H1 (cell line): ENCODE results near the gene SMARCD2. TPM values are rescaled to one million over a fixed set of nuclear protein-coding genes. Genes with fewer than 3 reads are reported as not detected.
A peak's percentile ranks its signal among the peaks of the same experiment; 100 is the strongest.

Experiments
- CTCF ChIA-PET: fragments of 300-600 bp; sonication (Branson Sonifier 250); formaldehyde crosslinking; loops from one replicate; lab custom pipeline; 2021; ENCODE audit not compliant: partially characterized antibody; lab: Charles Lee
- POLR2A ChIA-PET: fragments of 300-600 bp; sonication (Branson Sonifier 250); formaldehyde crosslinking; loops from one replicate; lab custom pipeline; 2021; ENCODE audit warnings: inconsistent platforms; ENCODE audit not compliant: partially characterized antibody; lab: Charles Lee
- DNase-seq, 2 experiments: peaks; one replicate each; pipeline versions ENCODE4 v3.0.0 to v3.0.0-alpha.2; 2010 to 2022; ENCODE audit warnings: low spot score in 2 of 2, low read depth in 1 of 2, mixed read lengths in 1 of 2
- FAIRE-seq: peaks from 2 replicates; lab custom pipeline; 2011; peaks lifted over from hg19 to GRCh38; lab: Jason Lieb, UNC
- H2AFZ ChIP-seq: 2 replicates; pipeline ENCODE4 v1.8.1; 2012; ENCODE audit warnings: low read length, inconsistent platforms
- H2AK5ac ChIP-seq: 2 replicates; pipeline ENCODE4 v1.6.1; 2013; ENCODE audit warnings: low read depth, low read length
- H2BK120ac ChIP-seq: replicated peaks from 2 replicates; pipeline ENCODE3; 2013; ENCODE audit warnings: low read depth, low read length, inconsistent platforms
- H2BK12ac ChIP-seq: 2 replicates; pipeline ENCODE4 v1.6.1; 2013; ENCODE audit warnings: low read depth, low read length
- H2BK15ac ChIP-seq: 2 replicates; pipeline ENCODE4 v1.6.1; 2013; ENCODE audit warnings: low read length
- H2BK20ac ChIP-seq: 2 replicates; pipeline ENCODE4 v1.6.1; 2013; ENCODE audit warnings: low read length
- H2BK5ac ChIP-seq: 2 replicates; pipeline ENCODE4 v1.6.1; 2013; ENCODE audit warnings: low read depth, low read length
- H3K14ac ChIP-seq: 2 replicates; pipeline ENCODE4 v1.6.1; 2013; ENCODE audit warnings: inconsistent platforms; ENCODE audit not compliant: insufficient read length
- H3K18ac ChIP-seq: 2 replicates; pipeline ENCODE4 v1.6.1; 2013; ENCODE audit warnings: low read length; ENCODE audit errors: extremely low read depth
- H3K23ac ChIP-seq: 2 replicates; pipeline ENCODE4 v1.6.1; 2013; ENCODE audit warnings: inconsistent platforms; ENCODE audit not compliant: insufficient read length
- H3K23me2 ChIP-seq: 2 replicates; pipeline ENCODE4 v1.6.1; 2013; ENCODE audit warnings: low read depth, low read length
- H3K27ac ChIP-seq: 2 replicates; pipeline ENCODE4 v1.6.1; 2011; ENCODE audit warnings: low read depth, low read length, inconsistent platforms
- H3K27me3 ChIP-seq, 4 experiments: replicated peaks in 1 of 4; 1 replicate in 1 of 4; 2 replicates in 3 of 4; pipeline versions ENCODE4 v1.6.1 to v1.8.1; 2011 to 2013; ENCODE audit warnings: low read length in 3 of 4, mild to moderate bottlenecking in 3 of 4, inconsistent platforms in 2 of 4, mixed read lengths in 2 of 4, moderate library complexity in 1 of 4; ENCODE audit not compliant: control insufficient read depth in 3 of 4, insufficient read depth in 3 of 4; ENCODE audit errors: extremely low read depth in 1 of 4
- H3K36me3 ChIP-seq, 4 experiments: 2 replicates each; pipeline versions ENCODE4 v1.6.1 to v1.8.1; 2011 to 2013; ENCODE audit warnings: mild to moderate bottlenecking in 4 of 4, low read length in 3 of 4, moderate library complexity in 2 of 4, control low read depth in 1 of 4, inconsistent platforms in 1 of 4; ENCODE audit not compliant: insufficient read depth in 4 of 4, control insufficient read depth in 2 of 4
- H3K4ac ChIP-seq: replicated peaks from 2 replicates; pipeline ENCODE3; 2013; ENCODE audit warnings: low read length, low read depth, mixed read lengths, inconsistent platforms; ENCODE audit not compliant: insufficient read length
- H3K4me1 ChIP-seq, 4 experiments: replicated peaks in 1 of 4; 1 replicate in 1 of 4; 2 replicates in 3 of 4; pipeline versions ENCODE4 v1.6.1 to v1.8.1; 2011 to 2013; ENCODE audit warnings: low read length in 3 of 4, inconsistent platforms in 2 of 4, mixed read lengths in 1 of 4; ENCODE audit not compliant: insufficient read depth in 4 of 4, control insufficient read depth in 3 of 4
- H3K4me2 ChIP-seq, 2 experiments: 2 replicates each; pipeline versions ENCODE4 v1.6.1 to v1.8.1; 2011 to 2013; ENCODE audit warnings: low read depth in 2 of 2, low read length in 2 of 2, control low read depth in 1 of 2, inconsistent platforms in 1 of 2, mild to moderate bottlenecking in 1 of 2; ENCODE audit not compliant: insufficient read depth in 1 of 2
- H3K4me3 ChIP-seq, 4 experiments: fragments of 200-600, 300-600 bp in 1 of 4; sonication (generic), shearing (Covaris generic), sonication (Bioruptor Twin) in 1 of 4; 2 replicates each; pipeline versions ENCODE4 v1.5.1 to v1.8.1; 2011 to 2016; ENCODE audit warnings: low read length in 4 of 4, low read depth in 3 of 4, control low read depth in 2 of 4, inconsistent platforms in 2 of 4, mild to moderate bottlenecking in 2 of 4, mixed read lengths in 1 of 4, moderate library complexity in 1 of 4; ENCODE audit not compliant: insufficient read depth in 2 of 4; ENCODE audit errors: extremely low read depth in 1 of 4
- H3K56ac ChIP-seq: replicated peaks from 2 replicates; pipeline ENCODE3; 2013; ENCODE audit warnings: low read depth, mild to moderate bottlenecking, mixed read lengths, low read length, inconsistent platforms; ENCODE audit not compliant: insufficient read length
- H3K79me1 ChIP-seq: 2 replicates; pipeline ENCODE4 v1.6.1; 2013; ENCODE audit warnings: low read depth, low read length, control low read depth
- H3K79me2 ChIP-seq, 2 experiments: 2 replicates each; pipeline versions ENCODE4 v1.6.1 to v1.8.1; 2012 to 2013; ENCODE audit warnings: low read length in 2 of 2, mild to moderate bottlenecking in 2 of 2, inconsistent platforms in 1 of 2; ENCODE audit not compliant: insufficient read depth in 2 of 2, control insufficient read depth in 1 of 2
- H3K9ac ChIP-seq, 4 experiments: replicated peaks in 1 of 4; 1 replicate in 1 of 4; 2 replicates in 3 of 4; pipeline versions ENCODE4 v1.6.1 to v1.8.1; 2011 to 2013; ENCODE audit warnings: low read depth in 3 of 4, low read length in 3 of 4, control low read depth in 2 of 4, mild to moderate bottlenecking in 2 of 4, moderate library complexity in 2 of 4, inconsistent platforms in 1 of 4; ENCODE audit errors: extremely low read depth in 1 of 4
- H3K9me3 ChIP-seq, 2 experiments: 2 replicates each; pipeline versions ENCODE4 v1.6.1 to v1.8.1; 2012 to 2013; ENCODE audit warnings: mild to moderate bottlenecking in 2 of 2, moderate library complexity in 2 of 2, control low read depth in 1 of 2, inconsistent platforms in 1 of 2, low read depth in 1 of 2, low read length in 1 of 2, mixed read lengths in 1 of 2; ENCODE audit not compliant: insufficient read depth in 2 of 2
- H4K20me1 ChIP-seq, 2 experiments: replicated peaks in 1 of 2; 2 replicates each; pipeline versions ENCODE3 to v1.8.1; 2011 to 2013; ENCODE audit warnings: inconsistent platforms in 2 of 2, low read length in 2 of 2, mild to moderate bottlenecking in 1 of 2; ENCODE audit not compliant: insufficient read depth in 2 of 2, control insufficient read depth in 1 of 2
- H4K5ac ChIP-seq: 2 replicates; pipeline ENCODE4 v1.6.1; 2013; ENCODE audit warnings: low read length, low read depth, mixed read lengths, inconsistent platforms; ENCODE audit not compliant: insufficient read length
- H4K8ac ChIP-seq: 2 replicates; pipeline ENCODE4 v1.8.0; 2013; ENCODE audit warnings: mild to moderate bottlenecking, moderate library complexity, low read length, inconsistent platforms; ENCODE audit not compliant: insufficient read depth; ENCODE audit errors: extremely low read depth
- H4K91ac ChIP-seq: replicated peaks from 2 replicates; pipeline ENCODE3; 2013; ENCODE audit warnings: low read length, mixed read lengths, inconsistent platforms; ENCODE audit not compliant: insufficient read length
- CTBP2 ChIP-seq: IDR thresholded peaks from 2 replicates; pipeline ENCODE4 v1.7.0; 2011; ENCODE audit warnings: borderline replicate concordance, mild to moderate bottlenecking, moderate library complexity, mixed read lengths, low read length; ENCODE audit not compliant: insufficient read depth, insufficient read length
- GABPA ChIP-seq: IDR thresholded peaks from 2 replicates; pipeline ENCODE4 v1.6.1; 2011; ENCODE audit warnings: mild to moderate bottlenecking, low read length, moderate library complexity, borderline replicate concordance; ENCODE audit not compliant: insufficient read depth
- KDM1A ChIP-seq: fragments of 200-600, 300-600 bp; sonication (generic); IDR thresholded peaks from 2 replicates; pipeline ENCODE4 v1.7.1; 2016; ENCODE audit warnings: mild to moderate bottlenecking, low read length, borderline replicate concordance
- MAFK ChIP-seq: IDR thresholded peaks from 2 replicates; pipeline ENCODE4 v1.6.1; 2012; ENCODE audit warnings: low read depth, mild to moderate bottlenecking, improper control_type of control experiment, low read length
- RNF2 ChIP-seq: fragments of 200-900, 300-1000 bp; sonication (generic); IDR thresholded peaks from 2 replicates; pipeline ENCODE4 v1.7.1; 2016; ENCODE audit warnings: borderline replicate concordance, low read depth, mild to moderate bottlenecking, antibody characterized with exemption, low read length; ENCODE audit not compliant: poor library complexity, severe bottlenecking; ENCODE audit errors: missing control alignments
- SIN3A ChIP-seq, 2 experiments: IDR thresholded peaks in 1 of 2; conservative IDR thresholded peaks in 1 of 2; 2 replicates each; pipeline ENCODE4 v1.6.1; 2011 to 2012; ENCODE audit warnings: low read length in 2 of 2, improper control_type of control experiment in 1 of 2, low read depth in 1 of 2, mild to moderate bottlenecking in 1 of 2
- SIX5 ChIP-seq: IDR thresholded peaks from 2 replicates; pipeline ENCODE4 v1.6.1; 2011; ENCODE audit warnings: mild to moderate bottlenecking, low read depth, low read length
- SP2 ChIP-seq: IDR thresholded peaks from 2 replicates; pipeline ENCODE4 v1.6.1; 2012; ENCODE audit warnings: mild to moderate bottlenecking, low read length, inconsistent platforms
- YY1 ChIP-seq: IDR thresholded peaks from 2 replicates; pipeline ENCODE4 v1.6.1; 2011; ENCODE audit warnings: low read depth, mild to moderate bottlenecking, low read length
- WGBS, 2 experiments: shearing (Covaris generic) in 1 of 2; methylation state at CpG; one replicate each; pipeline versions ENCODE4 v1.1.6 to v1.1.7; 2013 to 2015; ENCODE audit warnings: low lambda C conversion rate in 2 of 2, mixed read lengths in 2 of 2, inconsistent platforms in 1 of 2, low coverage in 1 of 2, missing lambda C conversion rate in 1 of 2; ENCODE audit not compliant: insufficient replicate concordance in 2 of 2, insufficient coverage in 1 of 2, insufficient read length in 1 of 2; ENCODE audit errors: extremely low coverage in 1 of 2, missing lambda C conversion rate in 1 of 2; 5-methylcytosine and 5-hydroxymethylcytosine counted together
- polyA plus RNA-seq, 7 experiments: library from polyadenylated mRNA; depleted of rRNA in 3 of 7; stranded (reverse) in 5 of 7; unstranded in 2 of 7; fragments of >200 nt in 5 of 7; fragments of 200-250 nt in 2 of 7; gene quantifications; 1 replicate in 5 of 7; 2 replicates in 1 of 7; 4 replicates in 1 of 7; pipeline versions ENCODE4 v1.2.1 to v1.2.3, GENCODE V29; 2011 to 2013; ENCODE audit warnings: missing spikeins in 2 of 7, mixed read lengths in 2 of 7
- total RNA-seq: library from RNA; stranded (reverse); fragmentation: NEBNext Ultra II Directional; extraction: Animal tissue kit (Norgen Biotek cat#: 25700); gene quantifications from 2 replicates; pipeline ENCODE4 v1.2.1, GENCODE V29; 2021
- TF ChIP-seq, protein P1 (sequence below): IDR thresholded peaks from 2 replicates; pipeline ENCODE4 v1.6.1; 2011; ENCODE audit warnings: low read depth, mild to moderate bottlenecking, low read length; ENCODE audit not compliant: insufficient read depth

The SMARCD2 gene
- total and polyA plus RNA-seq, 2 of the 8 experiments (the other 6 are each of a cell fraction or from before 2014, with no cell fraction given), result 90.0 to 92.2 TPM

- no peak overlapping the region for H4K5ac ChIP-seq
- H2BK12ac ChIP-seq, result no peak overlapping the region
- no peak overlapping the region for H2BK15ac ChIP-seq
- H3K56ac ChIP-seq, result peak overlapping the region; percentile 42
- FAIRE-seq, result no peak
- H3K36me3 ChIP-seq, result no peaks in the 10 kb centered on the region
- no peak overlapping the region for H2AFZ ChIP-seq
- no peak overlapping the region for H4K8ac ChIP-seq
- H3K23me2 ChIP-seq, result peaks cover 10% of the 10 kb centered on the region
- H2BK20ac ChIP-seq, result no peak overlapping the region
- H3K4me1 ChIP-seq, result peaks cover under 1 to 13% (median 12%) of the 10 kb centered on the region in 4 experiments
- H3K4me2 ChIP-seq, result peak overlapping the region; percentile 59; a peak in 1 of 4 replicates
- H3K79me1 ChIP-seq, result peaks cover 6% of the 10 kb centered on the region; the same call in 1 of the 2 replicates
- H3K9me3 ChIP-seq, result peaks cover 4 to 6% of the 10 kb centered on the region in 2 experiments; a peak in 3 of 4 replicates
- ChIA-PET POLR2A (interaction anchor here (0.9 to 27.8 kb wide), 3 partner anchors 9 to 70 kb away, joined by 3 to 593 read pairs (median 13); partner anchors contain the start of genes CCDC47, DDX42, FTSJ3 and PSMC5), CTCF (interaction anchor here (0.8 to 6.9 kb wide), 6 partner anchors 9 to 177 kb away, joined by 3 to 77 read pairs (median 5); partner anchors contain the start of gene GH2)
- WGBS, 2 experiments, result 92% methylated on average over 9 of the region's 9 CpGs; no CpG with 5 or more reads in 1 of the 2 experiments
- H4K91ac ChIP-seq, result no peak overlapping the region
- H3K23ac ChIP-seq, result no peak overlapping the region
- no peak overlapping the region for H3K9ac ChIP-seq
- peaks cover 0 to 3% of the 10 kb centered on the region in 2 experiments for H4K20me1 ChIP-seq
- no peak overlapping the region for H3K18ac ChIP-seq
- H3K4ac ChIP-seq, result no peak overlapping the region
- H3K27ac ChIP-seq, result no peak overlapping the region
- peak overlapping the region in 1 of 4 experiments; percentile 97; a peak in 2 of 8 replicates for H3K4me3 ChIP-seq
- H2AK5ac ChIP-seq, result no peak overlapping the region
- H3K27me3 ChIP-seq, result peaks cover 0 to 23% (median 18%) of the 10 kb centered on the region in 4 experiments; a peak in 6 of 7 replicates
- no peak overlapping the region for H3K14ac ChIP-seq
- H3K79me2 ChIP-seq, result peaks cover 11 to 21% of the 10 kb centered on the region in 2 experiments
- no peak overlapping the region for H2BK5ac ChIP-seq
- DNase-seq, result no peak
- H2BK120ac ChIP-seq, result no peak overlapping the region
- TF ChIP-seq CTBP2 (no peak), KDM1A (no peak), YY1 (no peak), SIX5 (no peak), RNF2 (no peak), SIN3A (conservative IDR thresholded peaks at IDR 0.05 in 1 of 2, IDR thresholded peaks at IDR 0.05 in 1 of 2; ENCODE audit: low read depth in 1 of 2, low read length in 2 of 2) (no peak), GABPA (no peak), SP2 (no peak), MAFK (no peak)
- TF ChIP-seq, protein P1, sequence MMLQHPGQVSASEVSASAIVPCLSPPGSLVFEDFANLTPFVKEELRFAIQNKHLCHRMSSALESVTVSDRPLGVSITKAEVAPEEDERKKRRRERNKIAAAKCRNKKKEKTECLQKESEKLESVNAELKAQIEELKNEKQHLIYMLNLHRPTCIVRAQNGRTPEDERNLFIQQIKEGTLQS, result no peak
These were observed 1.6 kb upstream of the SMARCD2 start for GRCh38 chr17:63843910-63844677.
